ENCODE data around the gene SESTD1. TPM values are rescaled to one million over a fixed set of nuclear protein-coding genes. Genes with fewer than 3 reads are reported as not detected.
A peak's percentile ranks its signal among the peaks of the same experiment; 100 is the strongest.

The SESTD1 gene
- total and polyA plus RNA-seq, 2 of the 4 experiments (the other 2 are of a cell fraction), result 8.4 to 12.7 TPM

GRCh38 chr2:179139506-179139905, 125.1 kb downstream of the SESTD1 start:
- no peak overlapping the region for H3K18ac ChIP-seq (ENCODE audit: low read depth, low read length)
- DNase-seq, result peak; percentile 28
- H2BK15ac ChIP-seq (ENCODE audit: low read depth, low read length), result no peak overlapping the region
- no peaks in the 10 kb centered on the region for H3K79me1 ChIP-seq (ENCODE audit: low read depth in 1 of 2, low read length in 2 of 2)
- H2BK5ac ChIP-seq (ENCODE audit: low read depth, low read length, poor library complexity, severe bottlenecking), result no peak overlapping the region
- POLR2A ChIA-PET (ENCODE audit: unreplicated experiment), result no interaction called here
- H3K36me3 ChIP-seq (ENCODE audit: control insufficient read depth, insufficient read depth, low read length), result peaks cover 11% of the 10 kb centered on the region
- no peaks in the 10 kb centered on the region for H3K9me1 ChIP-seq (ENCODE audit: insufficient read depth, low read length)
- no peak for ATAC-seq (ENCODE audit: low read depth)
- CTCF ChIA-PET, result interaction anchor here (0.6 kb wide), 1 partner anchor 312 kb away, joined by 4 read pairs; no protein-coding TSS in a partner anchor
- in situ Hi-C loops (cut with MboI; ENCODE audit: low sequenced_read_pairs) (no loop called here), dilution Hi-C loops (cut with HindIII; ENCODE audit: low sequenced_read_pairs, unreplicated experiment) (no loop called here), intact Hi-C loops (cut with micrococcal nuclease) (no loop called here)
- no peak overlapping the region for H4K91ac ChIP-seq (ENCODE audit: insufficient read depth, low read depth, low read length)
- no peak overlapping the region for H2BK120ac ChIP-seq (ENCODE audit: low read depth, low read length)
- H4K8ac ChIP-seq (ENCODE audit: low read depth in 2 of 2, low read length in 2 of 2), result no peak overlapping the region
- H3K23ac ChIP-seq (ENCODE audit: low read depth, low read length), result no peak overlapping the region
- no peak overlapping the region for H4K5ac ChIP-seq (ENCODE audit: low read depth, low read length)
- H2AK5ac ChIP-seq (ENCODE audit: low read depth, low read length), result no peak overlapping the region
- no peak overlapping the region for H3K56ac ChIP-seq (ENCODE audit: extremely low read depth, insufficient read depth, low read length)
- H3K4me1 ChIP-seq (ENCODE audit: control insufficient read depth, insufficient read depth, low read length), result no peaks in the 10 kb centered on the region
- no peak overlapping the region for H3K4me3 ChIP-seq (ENCODE audit: insufficient read depth, low read depth, low read length)
- H2BK20ac ChIP-seq (ENCODE audit: low read depth, low read length), result no peak overlapping the region
- 76% methylated on average over 2 of the region's 4 CpGs; no CpG with 5 or more reads in 1 of the 2 experiments for WGBS, 2 experiments (ENCODE audit: extremely low coverage in 2 of 2, insufficient read length in 1 of 2)
- no peaks in the 10 kb centered on the region for H3K9me3 ChIP-seq (ENCODE audit: control insufficient read depth, insufficient read depth, low read length)
- H4K20me1 ChIP-seq (ENCODE audit: insufficient read depth, low read length), result no peaks in the 10 kb centered on the region; the same call in 1 of the 2 replicates
- H2AK9ac ChIP-seq (replicated peaks; ENCODE audit: low read depth, low read length, poor library complexity), result no peak overlapping the region
- H3K14ac ChIP-seq (replicated peaks; ENCODE audit: low read depth, low read length), result no peak overlapping the region
- no peak overlapping the region for H3K4ac ChIP-seq (ENCODE audit: low read depth, low read length)
- BruUV-seq (replicated peaks), result no TSS peak
- H3K9ac ChIP-seq (ENCODE audit: low read depth, low read length), result no peak overlapping the region
- H2AFZ ChIP-seq (replicated peaks; ENCODE audit: low read length, poor library complexity), result no peak overlapping the region
- H3K27ac ChIP-seq (ENCODE audit: insufficient read depth, low read length), result no peak overlapping the region
- no peak overlapping the region for H3K4me2 ChIP-seq (ENCODE audit: low read depth, low read length)
- no peaks in the 10 kb centered on the region for H3K27me3 ChIP-seq (ENCODE audit: control insufficient read depth, insufficient read depth, low read length)
- TF ChIP-seq NFE2L2 (IDR thresholded peaks at IDR 0.05; ENCODE audit: low read depth, low read length) (no peak), CHD1 (IDR thresholded peaks at IDR 0.05; ENCODE audit: low read depth, low read length) (no peak), MXI1 (IDR thresholded peaks at IDR 0.05; ENCODE audit: borderline replicate concordance, low read depth, low read length) (no peak), MAFK (IDR thresholded peaks at IDR 0.05; ENCODE audit: low read depth, low read length) (no peak), RAD21 (IDR thresholded peaks at IDR 0.05; ENCODE audit: low read length) (no peak), POLR2A (IDR thresholded peaks at IDR 0.05; ENCODE audit: low read depth, low read length) (no peak), CTCF (conservative IDR thresholded peaks at IDR 0.05; ENCODE audit: low read depth, low read length) (no peak), SMC3 (IDR thresholded peaks at IDR 0.05; ENCODE audit: low read depth, low read length) (no peak), CEBPB (IDR thresholded peaks at IDR 0.05; ENCODE audit: low read depth, low read length) (no peak), FOS (IDR thresholded peaks at IDR 0.05; ENCODE audit: low read depth, low read length) (no peak), USF2 (IDR thresholded peaks at IDR 0.05; ENCODE audit: low read depth, low read length) (no peak), MAZ (IDR thresholded peaks at IDR 0.05; ENCODE audit: borderline replicate concordance, low read depth, low read length) (no peak), ELK1 (IDR thresholded peaks at IDR 0.05; ENCODE audit: borderline replicate concordance, low read depth, low read length) (no peak), BHLHE40 (IDR thresholded peaks at IDR 0.05; ENCODE audit: low read depth, low read length) (no peak), RCOR1 (IDR thresholded peaks at IDR 0.05; ENCODE audit: insufficient replicate concordance, low read length) (no peak), RFX5 (IDR thresholded peaks at IDR 0.05; ENCODE audit: low read depth, low read length) (no peak)
